B cell (primary cell): Measurements from ENCODE around the gene RABGAP1L.

Experiments used
- EZH2 ChIP-seq: IDR thresholded peaks from 2 replicates; pipeline ENCODE4 v1.6.1; 2012; ENCODE audit warnings: borderline replicate concordance, low read depth, mild to moderate bottlenecking, moderate library complexity, low read length; ENCODE audit not compliant: insufficient read depth, poor library complexity, severe bottlenecking
- TF ChIP-seq, protein P1 (sequence below): fragments of 200-600 bp; IDR thresholded peaks from one replicate; pipeline ENCODE4 v1.8.0; 2022; ENCODE audit warnings: antibody characterized with exemption, mild to moderate bottlenecking

DNA sequence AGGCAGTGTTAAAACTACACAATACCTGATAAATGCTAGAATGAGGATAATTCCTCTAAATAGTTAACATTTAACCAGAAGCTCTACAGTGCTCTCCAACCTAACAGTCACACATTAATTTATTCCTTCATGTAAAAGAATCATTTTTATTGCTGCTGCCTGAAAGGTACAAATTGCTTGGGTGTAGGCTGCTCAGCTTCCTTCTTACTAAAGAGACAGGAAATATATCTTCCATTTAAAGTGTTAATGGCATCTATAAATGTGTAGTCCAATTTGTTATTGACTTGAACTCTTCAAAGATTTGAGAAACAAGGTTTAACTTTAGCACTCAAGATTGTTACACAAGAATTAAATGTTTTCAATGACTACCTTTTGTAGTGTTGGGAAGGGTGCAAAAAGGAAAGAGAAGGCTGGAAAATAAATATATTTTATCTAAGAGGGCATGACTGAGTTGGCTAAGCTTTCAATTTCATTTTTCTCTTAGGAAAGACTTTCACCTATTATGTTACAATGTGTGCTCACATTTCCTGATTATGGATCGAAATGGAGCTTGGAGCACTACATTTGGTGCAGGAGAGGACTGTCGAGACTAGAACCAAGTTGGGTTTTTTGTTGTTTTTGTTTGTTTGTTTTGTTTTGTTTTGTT lies 734.9 kb downstream of the RABGAP1L start:
- TF ChIP-seq, protein P1, sequence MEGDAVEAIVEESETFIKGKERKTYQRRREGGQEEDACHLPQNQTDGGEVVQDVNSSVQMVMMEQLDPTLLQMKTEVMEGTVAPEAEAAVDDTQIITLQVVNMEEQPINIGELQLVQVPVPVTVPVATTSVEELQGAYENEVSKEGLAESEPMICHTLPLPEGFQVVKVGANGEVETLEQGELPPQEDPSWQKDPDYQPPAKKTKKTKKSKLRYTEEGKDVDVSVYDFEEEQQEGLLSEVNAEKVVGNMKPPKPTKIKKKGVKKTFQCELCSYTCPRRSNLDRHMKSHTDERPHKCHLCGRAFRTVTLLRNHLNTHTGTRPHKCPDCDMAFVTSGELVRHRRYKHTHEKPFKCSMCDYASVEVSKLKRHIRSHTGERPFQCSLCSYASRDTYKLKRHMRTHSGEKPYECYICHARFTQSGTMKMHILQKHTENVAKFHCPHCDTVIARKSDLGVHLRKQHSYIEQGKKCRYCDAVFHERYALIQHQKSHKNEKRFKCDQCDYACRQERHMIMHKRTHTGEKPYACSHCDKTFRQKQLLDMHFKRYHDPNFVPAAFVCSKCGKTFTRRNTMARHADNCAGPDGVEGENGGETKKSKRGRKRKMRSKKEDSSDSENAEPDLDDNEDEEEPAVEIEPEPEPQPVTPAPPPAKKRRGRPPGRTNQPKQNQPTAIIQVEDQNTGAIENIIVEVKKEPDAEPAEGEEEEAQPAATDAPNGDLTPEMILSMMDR: no peak
- TF ChIP-seq EZH2: no peak
